DMS 273 (cell line): ENCODE results near the gene NTSR1.

Source experiments
- DNase-seq: peaks from one replicate; lab custom pipeline; 2025; ENCODE audit not compliant: unreplicated experiment; lab: John Stamatoyannopoulos, UW

The NTSR1 gene

GRCh38 chr20:62780204-62780603 is 71.6 kb downstream of the NTSR1 start:
- DNase-seq = peak; percentile 60

GRCh38 chr20:62780696-62781095 is 72.1 kb downstream of the NTSR1 start:
- no peak for DNase-seq

GRCh38 chr20:62782149-62782892 is 73.7 kb downstream of the NTSR1 start:
- DNase-seq = peak; percentile 54

GRCh38 chr20:62782893-62783278 is 74.2 kb downstream of the NTSR1 start:
- peak; percentile 62 for DNase-seq

- DNase-seq = no peak
These were observed 75.9 kb downstream of the NTSR1 start for GRCh38 chr20:62784497-62784896.

GRCh38 chr20:62785393-62785792 is 76.8 kb downstream of the NTSR1 start:
- DNase-seq = no peak

GRCh38 chr20:62786157-62786556 is 77.5 kb downstream of the NTSR1 start:
- DNase-seq = no peak

GRCh38 chr20:62787321-62787720 is 78.7 kb downstream of the NTSR1 start:
- DNase-seq = no peak

GRCh38 chr20:62787866-62788265 is 79.2 kb downstream of the NTSR1 start:
- DNase-seq = no peak

- peak; percentile 45 for DNase-seq
These were observed 80.0 kb downstream of the NTSR1 start for GRCh38 chr20:62788607-62789006.

GRCh38 chr20:62790075-62790474 is 81.4 kb downstream of the NTSR1 start:
- DNase-seq = no peak

- DNase-seq = peak; percentile 97
These were observed 82.9 kb downstream of the NTSR1 start for GRCh38 chr20:62791301-62792181.

- no peak for DNase-seq
These were observed 83.7 kb downstream of the NTSR1 start for GRCh38 chr20:62792182-62792939.

GRCh38 chr20:62792940-62793756 is 84.5 kb downstream of the NTSR1 start:
- no peak for DNase-seq

- DNase-seq = no peak
These were observed 85.0 kb downstream of the NTSR1 start for GRCh38 chr20:62793757-62794006.

- peak; percentile 98 for DNase-seq
These were observed 85.5 kb downstream of the NTSR1 start for GRCh38 chr20:62794007-62794724.

GRCh38 chr20:62795023-62795761 is 86.6 kb downstream of the NTSR1 start:
- peak; percentile 89 for DNase-seq

- no peak for DNase-seq
These were observed 88.3 kb downstream of the NTSR1 start for GRCh38 chr20:62796699-62797491.
